B cell (primary cell): ENCODE measurements around the gene ALDH4A1. TPM values are rescaled to one million over a fixed set of nuclear protein-coding genes. Genes with fewer than 3 reads are reported as not detected.
"Not testable (repeated sequence)": the region's sequence is repeated elsewhere in the genome, so short reads cannot be mapped to it uniquely, and the experiment has no call there.

Experiments
- ATAC-seq: fragments of 200-7000 bp; cut with Tn5 transposase; one replicate; pipeline ENCODE4 v1.10.0; 2021; ENCODE audit warnings: low read depth, mild to moderate bottlenecking, moderate number of reproducible peaks, moderate library complexity
- CTCF ChIA-PET: fragments of 350-600 bp; sonication (Branson Sonifier 250); formaldehyde crosslinking; loops from one replicate; lab custom pipeline; 2021; ENCODE audit warnings: antibody characterized with exemption, inconsistent platforms; lab: Charles Lee
- POLR2A ChIA-PET: fragments of 350-600 bp; sonication (Branson Sonifier 250); formaldehyde crosslinking; loops from one replicate; lab custom pipeline; 2021; ENCODE audit warnings: antibody characterized with exemption; lab: Charles Lee
- DNase-seq: peaks from one replicate; pipeline ENCODE4 v3.0.0; 2013
- H2AFZ ChIP-seq: 2 replicates; pipeline ENCODE4 v1.6.1; 2012; ENCODE audit warnings: mild to moderate bottlenecking, low read depth, low read length; ENCODE audit not compliant: insufficient read depth, poor library complexity, severe bottlenecking
- H3K27ac ChIP-seq, 2 donors: 1 replicate in 1 of 2; 2 replicates in 1 of 2; pipeline ENCODE4 v1.5.1; 2012 to 2013; ENCODE audit warnings: low read length in 2 of 2, mild to moderate bottlenecking in 2 of 2, moderate library complexity in 1 of 2
- H3K27me3 ChIP-seq, 4 experiments: fragments of 200-600 bp in 1 of 4; sonication (generic) in 1 of 4; replicated peaks in 1 of 4; 1 replicate in 2 of 4; 2 replicates in 2 of 4; pipeline versions ENCODE4 v1.6.1 to v1.7.0; 2013 to 2016; ENCODE audit warnings: low read length in 3 of 4, mild to moderate bottlenecking in 2 of 4, mixed read lengths in 1 of 4, moderate library complexity in 1 of 4; ENCODE audit not compliant: insufficient read depth in 4 of 4, control insufficient read depth in 3 of 4; ENCODE audit errors: control extremely low read depth in 1 of 4
- H3K36me3 ChIP-seq, 2 experiments: replicated peaks in 1 of 2; 1 replicate in 1 of 2; 2 replicates in 1 of 2; pipeline versions ENCODE4 v1.6.1 to v1.7.1; 2013; ENCODE audit warnings: low read length in 1 of 2; ENCODE audit not compliant: insufficient read depth in 2 of 2, control insufficient read depth in 1 of 2; ENCODE audit errors: control extremely low read depth in 1 of 2, extremely low read depth in 1 of 2
- H3K4me1 ChIP-seq, 2 donors: fragments of 200-600 bp in 1 of 2; sonication (generic) in 1 of 2; 1 replicate in 1 of 2; 2 replicates in 1 of 2; pipeline versions ENCODE4 v1.5.1 to v1.6.1; 2013 to 2017; ENCODE audit warnings: low read length in 2 of 2; ENCODE audit not compliant: control insufficient read depth in 2 of 2, insufficient read depth in 2 of 2
- H3K4me2 ChIP-seq: replicated peaks from 2 replicates; pipeline ENCODE3; 2012; ENCODE audit warnings: mild to moderate bottlenecking, low read depth, low read length; ENCODE audit not compliant: poor library complexity, severe bottlenecking
- H3K4me3 ChIP-seq, 5 experiments: fragments of 200-600 bp in 1 of 5; sonication (generic) in 1 of 5; 1 replicate in 3 of 5; 2 replicates in 2 of 5; pipeline versions ENCODE4 v1.5.1 to v1.7.0; 2011 to 2016; ENCODE audit warnings: low read length in 4 of 5, mild to moderate bottlenecking in 4 of 5, low read depth in 2 of 5, control low read depth in 1 of 5, moderate library complexity in 1 of 5; ENCODE audit not compliant: insufficient read depth in 1 of 5; ENCODE audit errors: control extremely low read depth in 1 of 5, extremely low read depth in 1 of 5
- H3K79me2 ChIP-seq: fragments of 200-600 bp; sonication (generic); one replicate; pipeline ENCODE4 v1.6.0; 2016; ENCODE audit warnings: low read length; ENCODE audit not compliant: control insufficient read depth, insufficient read depth
- H3K9ac ChIP-seq: fragments of 200-600 bp; sonication (generic); 2 replicates; pipeline ENCODE4 v1.6.1; 2017; ENCODE audit warnings: mild to moderate bottlenecking, low read length, moderate library complexity
- H3K9me3 ChIP-seq, 3 donors: one replicate each; pipeline versions ENCODE4 v1.6.1 to v1.7.1; 2013; ENCODE audit warnings: low read length in 2 of 3; ENCODE audit not compliant: control insufficient read depth in 2 of 3, insufficient read depth in 1 of 3; ENCODE audit errors: control extremely low read depth in 1 of 3
- H4K20me1 ChIP-seq: 2 replicates; pipeline ENCODE4 v1.6.0; 2012; ENCODE audit warnings: mild to moderate bottlenecking, low read length; ENCODE audit not compliant: insufficient read depth, control insufficient read depth, poor library complexity, severe bottlenecking
- H3K27ac Mint-ChIP-seq: one replicate; pipeline ENCODE4 v1.8.0; 2021; ENCODE audit warnings: mixed read lengths
- H3K27me3 Mint-ChIP-seq: one replicate; pipeline ENCODE4 v1.8.0; 2021; ENCODE audit warnings: mixed read lengths
- H3K4me1 Mint-ChIP-seq: one replicate; pipeline ENCODE4 v1.8.0; 2021; ENCODE audit warnings: mixed read lengths
- H3K4me3 Mint-ChIP-seq: one replicate; pipeline ENCODE4 v1.8.0; 2021; ENCODE audit warnings: mixed read lengths
- H3K9me3 Mint-ChIP-seq: one replicate; pipeline ENCODE4 v1.8.0; 2022; ENCODE audit warnings: mixed read lengths; ENCODE audit not compliant: insufficient read depth
- EZH2 ChIP-seq: IDR thresholded peaks from 2 replicates; pipeline ENCODE4 v1.6.1; 2012; ENCODE audit warnings: borderline replicate concordance, low read depth, mild to moderate bottlenecking, moderate library complexity, low read length; ENCODE audit not compliant: insufficient read depth, poor library complexity, severe bottlenecking
- WGBS: methylation state at CpG from one replicate; pipeline ENCODE4 v1.1.5; 2013; ENCODE audit warnings: missing lambda C conversion rate; ENCODE audit not compliant: insufficient coverage; 5-methylcytosine and 5-hydroxymethylcytosine counted together
- intact Hi-C: fragments of 100-400 bp; cut with micrococcal nuclease; formaldehyde crosslinking; loops from one replicate; pipeline ENCODE4 v1.10.0; 2022
- polyA plus RNA-seq: library from polyadenylated mRNA; depleted of rRNA; stranded (reverse); fragments of >200 nt; gene quantifications from 2 replicates; pipeline ENCODE4 v1.2.3, GENCODE V29; 2012
- total RNA-seq, 2 donors: library from RNA; stranded (reverse); fragments of 120-200 nt in 1 of 2; gene quantifications; 1 replicate in 1 of 2; 2 replicates in 1 of 2; pipeline versions ENCODE4 v1.2.3 to v1.2.4, GENCODE V29; 2013 to 2022
- TF ChIP-seq, protein P1 (sequence below): fragments of 200-600 bp; IDR thresholded peaks from one replicate; pipeline ENCODE4 v1.8.0; 2022; ENCODE audit warnings: antibody characterized with exemption, mild to moderate bottlenecking

Gene ALDH4A1
- total and polyA plus RNA-seq, 2 donors (not counting 1 experiment from before 2014, with no cell fraction given): 2.7 to 3.4 TPM

DNA sequence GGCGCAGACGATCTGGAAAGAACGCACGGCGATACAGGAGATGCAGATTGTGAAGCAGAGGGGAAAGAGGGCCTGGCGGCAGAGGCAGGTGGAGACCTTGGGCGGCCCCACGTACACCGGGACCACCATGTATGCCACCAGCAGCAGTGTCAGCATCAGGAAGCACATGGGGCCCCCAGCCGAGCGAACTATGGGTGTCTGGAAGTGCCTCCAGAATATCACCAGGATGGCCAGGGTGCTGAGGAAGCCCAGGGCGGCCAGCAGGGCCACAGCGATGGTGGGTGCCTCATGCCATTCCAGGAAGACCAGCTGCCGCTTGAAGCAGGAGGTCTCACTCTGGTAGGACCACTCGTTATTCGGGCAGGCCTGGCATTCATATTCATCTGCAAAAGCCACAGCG, 62.2 kb downstream of the ALDH4A1 start:
- Mint-ChIP-seq H3K27ac (no peak overlapping the region), H3K4me3 (no peak overlapping the region), H3K27me3 (peaks cover 20% of the 10 kb centered on the region), H3K4me1 (no peaks in the 10 kb centered on the region), H3K9me3 (peaks cover 6% of the 10 kb centered on the region)
- TF ChIP-seq EZH2: no peak
- TF ChIP-seq, protein P1, sequence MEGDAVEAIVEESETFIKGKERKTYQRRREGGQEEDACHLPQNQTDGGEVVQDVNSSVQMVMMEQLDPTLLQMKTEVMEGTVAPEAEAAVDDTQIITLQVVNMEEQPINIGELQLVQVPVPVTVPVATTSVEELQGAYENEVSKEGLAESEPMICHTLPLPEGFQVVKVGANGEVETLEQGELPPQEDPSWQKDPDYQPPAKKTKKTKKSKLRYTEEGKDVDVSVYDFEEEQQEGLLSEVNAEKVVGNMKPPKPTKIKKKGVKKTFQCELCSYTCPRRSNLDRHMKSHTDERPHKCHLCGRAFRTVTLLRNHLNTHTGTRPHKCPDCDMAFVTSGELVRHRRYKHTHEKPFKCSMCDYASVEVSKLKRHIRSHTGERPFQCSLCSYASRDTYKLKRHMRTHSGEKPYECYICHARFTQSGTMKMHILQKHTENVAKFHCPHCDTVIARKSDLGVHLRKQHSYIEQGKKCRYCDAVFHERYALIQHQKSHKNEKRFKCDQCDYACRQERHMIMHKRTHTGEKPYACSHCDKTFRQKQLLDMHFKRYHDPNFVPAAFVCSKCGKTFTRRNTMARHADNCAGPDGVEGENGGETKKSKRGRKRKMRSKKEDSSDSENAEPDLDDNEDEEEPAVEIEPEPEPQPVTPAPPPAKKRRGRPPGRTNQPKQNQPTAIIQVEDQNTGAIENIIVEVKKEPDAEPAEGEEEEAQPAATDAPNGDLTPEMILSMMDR: no peak
- ChIA-PET POLR2A (no interaction called here), CTCF (no interaction called here)
- H3K36me3 ChIP-seq: no peaks in the 10 kb centered on the region
- 95% methylated on average over 17 of the region's 17 CpGs for WGBS
- DNase-seq (no peak), ATAC-seq (no peak)
- peaks cover 0 to 5% (median 0%) of the 10 kb centered on the region in 4 experiments for H3K27me3 ChIP-seq
- peaks cover 0 to 22% (median 0%) of the 10 kb centered on the region in 3 donors for H3K9me3 ChIP-seq
- H3K27ac ChIP-seq: no peak overlapping the region
- H3K9ac ChIP-seq: no peak overlapping the region
- H3K4me3 ChIP-seq: no peak overlapping the region
- no peaks in the 10 kb centered on the region for H3K4me1 ChIP-seq
- intact Hi-C loops: no loop called here
- no peak overlapping the region for H3K4me2 ChIP-seq
- H3K79me2 ChIP-seq: no peaks in the 10 kb centered on the region
- H2AFZ ChIP-seq: no peak overlapping the region
- H4K20me1 ChIP-seq: no peaks in the 10 kb centered on the region

DNA sequence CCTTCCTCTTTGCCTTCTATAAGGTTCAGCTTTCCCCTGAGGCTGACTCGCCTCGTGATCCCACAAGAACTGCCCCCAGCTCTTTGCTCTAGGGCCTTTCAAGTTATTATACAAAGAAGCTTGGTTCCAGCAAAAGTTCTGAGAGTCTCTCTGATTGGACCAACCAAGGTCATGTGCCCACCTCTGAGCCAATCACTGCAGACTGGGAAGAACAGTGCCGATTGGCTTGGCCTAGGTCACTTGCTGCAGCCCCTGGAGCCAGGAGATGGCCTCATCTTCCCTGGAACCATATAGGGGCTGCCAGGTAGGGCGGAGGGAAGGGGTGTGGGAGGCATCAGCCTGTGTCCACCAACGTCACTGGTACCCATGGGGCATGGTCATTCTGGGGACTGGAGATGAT, 65.7 kb downstream of the ALDH4A1 start:
- Histone ChIP-seq H3K27me3 (peaks cover 0 to 7% (median 1%) of the 10 kb centered on the region in 4 experiments), H3K27ac (no peak overlapping the region), H4K20me1 (no peaks in the 10 kb centered on the region), H3K36me3 (no peaks in the 10 kb centered on the region), H3K79me2 (no peaks in the 10 kb centered on the region), H3K9me3 (peaks cover 0 to 26% (median 0%) of the 10 kb centered on the region in 3 donors), H3K4me3 (no peak overlapping the region), H3K4me2 (no peak overlapping the region), H2AFZ (no peak overlapping the region), H3K4me1 (no peaks in the 10 kb centered on the region), H3K9ac (no peak overlapping the region)
- Mint-ChIP-seq H3K4me1 (no peaks in the 10 kb centered on the region), H3K9me3 (no peaks in the 10 kb centered on the region), H3K27me3 (peaks cover 16% of the 10 kb centered on the region), H3K27ac (no peak overlapping the region), H3K4me3 (no peak overlapping the region)
- TF ChIP-seq EZH2: no peak
- TF ChIP-seq, protein P1: no peak
- DNase-seq (no peak), ATAC-seq (no peak)
- POLR2A ChIA-PET: no interaction called here
- whole genome bisulfite sequencing: 70% methylated on average over 5 of the region's 5 CpGs
- intact Hi-C loops: no loop called here
- CTCF ChIA-PET: interaction anchor here (0.5 to 1.2 kb wide), 2 partner anchors 14 to 554 kb away, joined by 3 to 4 read pairs; no protein-coding TSS in a partner anchor

DNA sequence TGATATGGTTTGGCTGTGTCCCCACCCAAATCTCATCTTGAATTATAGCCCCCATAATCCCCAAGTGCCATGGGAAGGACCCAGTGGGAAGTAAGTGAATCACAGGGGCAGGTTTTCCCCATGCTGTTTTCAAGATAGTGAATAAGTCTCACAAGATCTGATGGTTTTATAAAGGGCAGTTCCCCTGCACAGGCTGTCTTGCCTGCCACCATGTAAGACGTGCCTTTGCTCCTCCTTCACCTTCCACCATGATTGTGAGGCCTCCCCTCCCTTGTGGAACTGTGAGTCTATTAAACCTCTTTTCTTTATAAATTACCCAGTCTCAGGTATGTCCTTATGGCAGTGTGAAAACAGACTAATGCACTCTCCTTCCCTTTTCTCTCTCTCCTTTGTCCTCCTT, 70.0 kb downstream of the ALDH4A1 start:
- H3K27ac ChIP-seq, CTCF ChIA-PET, H3K79me2 ChIP-seq, H3K4me1 Mint-ChIP-seq, intact Hi-C loops, H3K4me3 Mint-ChIP-seq, ATAC-seq, H2AFZ ChIP-seq, H3K4me2 ChIP-seq, H3K36me3 ChIP-seq, H3K27me3 Mint-ChIP-seq, H3K4me1 ChIP-seq, POLR2A ChIA-PET, H3K27ac Mint-ChIP-seq, H3K4me3 ChIP-seq, H4K20me1 ChIP-seq, H3K27me3 ChIP-seq, DNase-seq, H3K9me3 Mint-ChIP-seq, H3K9ac ChIP-seq: not testable (repeated sequence)
- no CpG with 5 or more reads among the region's 1 CpG for WGBS
- peaks cover 0 to 41% (median 0%) of the 10 kb centered on the region in 3 donors for H3K9me3 ChIP-seq
